HG03066 (cell line): ENCODE results near the gene PBRM1.

Experiments
- ATAC-seq: cut with Tn5 transposase; IDR thresholded peaks from one replicate; pipeline ENCODE4 v1.9.1; 2021; ENCODE audit warnings: low read depth; ENCODE audit not compliant: unreplicated experiment

PBRM1 gene

DNA sequence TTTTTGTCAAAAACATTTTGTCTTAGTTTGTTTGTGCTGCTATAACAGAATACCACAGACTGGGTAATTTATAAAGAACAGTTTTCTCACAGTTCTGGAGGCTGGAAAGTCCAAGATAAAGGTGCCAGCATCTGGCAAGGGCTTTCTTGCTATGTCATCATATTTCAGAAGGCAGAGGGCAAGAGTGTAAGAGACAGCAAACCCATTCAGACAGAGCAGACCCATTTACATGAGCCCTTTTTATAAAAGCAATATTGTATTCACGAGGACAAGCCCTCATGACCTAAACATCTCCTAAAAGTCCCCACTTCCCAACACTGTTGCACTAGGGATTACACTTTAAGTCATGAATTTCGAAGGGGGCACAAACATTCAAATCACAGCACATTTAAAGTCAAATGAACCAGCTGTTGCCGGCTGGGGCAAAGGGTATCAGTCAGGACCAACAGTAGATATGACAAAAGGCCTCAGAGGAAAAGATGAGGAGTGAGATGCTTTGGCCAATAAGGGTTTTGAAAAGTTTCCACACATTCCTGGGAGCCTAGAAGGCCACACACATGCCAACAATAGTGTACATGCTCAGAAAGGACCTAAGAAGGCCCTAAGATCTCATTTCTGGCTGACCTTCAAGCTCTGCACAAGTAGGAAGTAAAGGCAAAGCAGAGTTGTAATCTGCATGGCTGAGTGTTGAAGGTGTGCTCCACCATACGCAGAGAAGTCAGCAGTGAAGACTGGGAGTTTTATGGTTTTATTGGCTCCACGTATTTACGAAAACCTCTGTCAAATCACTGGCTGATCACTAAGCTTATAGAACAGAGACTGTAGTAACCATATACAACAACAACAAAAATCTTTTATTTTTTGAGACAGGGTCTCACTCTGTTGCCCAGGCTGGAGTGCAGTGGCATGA lies 111.4 kb downstream of the PBRM1 start:
- ATAC-seq: no peak

DNA sequence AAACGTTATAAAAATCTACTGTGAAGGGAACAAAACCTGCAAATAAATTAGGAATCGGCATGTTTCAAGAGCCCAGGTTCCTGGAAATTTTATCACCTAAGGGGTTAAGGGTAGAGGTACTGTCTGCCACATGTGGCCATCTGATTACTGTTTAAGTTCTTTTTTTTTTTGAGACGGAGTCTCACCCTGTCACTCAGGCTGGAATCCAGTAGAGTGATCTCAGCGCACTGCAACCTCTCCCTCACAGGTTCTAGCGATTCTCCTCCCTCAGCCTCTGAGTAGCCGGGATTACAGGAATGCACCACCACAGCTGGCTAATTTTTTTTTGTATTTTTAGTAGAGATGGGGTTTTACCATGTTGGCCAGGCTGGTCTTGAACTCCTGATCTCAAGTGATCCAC lies 113.5 kb downstream of the PBRM1 start:
- no peak for ATAC-seq

DNA sequence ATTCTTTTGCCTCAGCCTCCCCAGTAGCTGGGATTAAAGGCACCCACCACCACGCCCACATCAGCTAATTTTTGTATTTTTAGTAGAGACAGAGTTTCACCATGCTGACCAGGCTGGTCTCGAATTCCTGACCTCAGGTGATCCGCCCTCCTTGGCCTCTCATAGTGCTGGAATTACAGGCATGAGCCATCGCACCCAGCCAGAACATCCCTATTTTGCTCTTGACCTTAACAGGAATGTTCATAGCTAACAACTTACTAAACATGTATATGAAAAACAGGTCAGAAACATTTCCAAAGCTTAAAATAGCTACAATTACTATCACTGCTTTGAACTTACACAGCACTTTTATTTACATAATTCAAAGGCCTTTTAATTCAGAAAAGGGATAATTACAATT lies 115.6 kb downstream of the PBRM1 start:
- no peak for ATAC-seq

DNA sequence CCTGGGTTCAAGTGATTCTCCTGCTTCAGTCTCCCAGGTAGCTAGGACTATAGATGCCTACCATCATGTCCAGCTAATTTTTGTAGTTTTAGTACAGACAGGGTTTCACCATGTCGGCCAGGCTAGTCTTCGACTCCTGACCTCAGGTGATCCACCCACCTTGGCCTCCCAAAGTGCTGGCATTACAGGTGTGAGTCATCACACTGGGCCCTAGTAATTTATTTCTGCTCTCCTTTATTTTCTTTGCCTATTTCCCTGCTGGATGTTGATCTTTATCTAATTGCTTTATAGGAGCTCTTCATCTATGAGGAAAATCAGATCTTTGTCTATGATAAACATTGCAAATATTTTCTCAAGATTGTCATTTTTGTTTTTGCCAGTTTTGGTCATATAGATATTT lies 117.6 kb downstream of the PBRM1 start:
- ATAC-seq: no peak

DNA sequence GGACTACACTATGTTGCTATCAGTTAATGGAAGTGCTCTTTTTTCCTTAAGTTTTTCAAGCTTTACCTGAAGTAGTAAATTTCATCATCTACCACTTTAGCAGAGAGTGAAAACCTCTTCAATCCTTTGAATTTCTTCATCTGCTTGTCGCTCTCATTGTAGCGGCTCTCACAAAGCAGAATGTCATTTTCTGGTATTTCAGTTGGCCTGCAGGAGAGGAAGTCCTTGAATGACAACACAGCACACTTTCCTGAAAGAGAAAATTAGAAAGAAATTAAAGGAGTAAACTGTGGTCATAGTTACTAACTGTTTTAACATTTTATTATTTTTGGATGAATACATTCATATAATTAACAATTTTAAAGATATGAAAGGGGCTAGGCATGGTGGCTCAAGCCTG lies 121.7 kb downstream of the PBRM1 start:
- ATAC-seq: no peak

DNA sequence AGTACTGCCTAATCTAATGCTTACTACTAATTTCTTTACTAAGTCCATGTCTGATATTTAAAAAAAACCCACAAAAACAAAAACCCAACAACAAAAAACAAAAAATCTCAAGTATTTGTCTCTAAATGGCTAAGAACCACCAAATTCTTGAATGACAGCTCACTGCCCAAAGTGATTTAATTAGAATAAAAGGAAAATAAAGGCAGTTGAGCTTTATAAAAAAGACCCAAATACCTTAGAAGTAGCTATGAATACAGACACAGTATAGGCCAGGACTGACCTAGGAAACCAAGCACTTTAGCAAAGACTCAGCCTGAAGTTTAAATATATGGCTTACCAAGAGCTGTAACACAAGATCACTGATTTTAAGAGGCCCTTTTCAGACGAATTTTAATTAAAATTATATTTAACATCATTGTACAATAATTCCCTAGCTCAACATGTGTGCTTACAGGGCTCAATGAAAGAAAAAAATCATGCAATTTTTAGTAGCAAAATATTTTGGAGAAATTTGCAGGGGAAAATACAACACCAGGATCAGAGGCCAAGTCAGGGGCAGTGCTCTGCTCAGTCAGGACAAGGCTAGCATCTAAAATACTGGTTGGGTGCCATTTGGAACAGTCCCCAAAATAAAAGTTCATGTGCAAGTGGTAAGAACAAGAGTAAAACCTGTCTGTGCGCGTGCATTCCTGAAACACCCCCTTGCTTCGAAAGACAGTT lies 124.5 kb downstream of the PBRM1 start:
- no peak for ATAC-seq

DNA sequence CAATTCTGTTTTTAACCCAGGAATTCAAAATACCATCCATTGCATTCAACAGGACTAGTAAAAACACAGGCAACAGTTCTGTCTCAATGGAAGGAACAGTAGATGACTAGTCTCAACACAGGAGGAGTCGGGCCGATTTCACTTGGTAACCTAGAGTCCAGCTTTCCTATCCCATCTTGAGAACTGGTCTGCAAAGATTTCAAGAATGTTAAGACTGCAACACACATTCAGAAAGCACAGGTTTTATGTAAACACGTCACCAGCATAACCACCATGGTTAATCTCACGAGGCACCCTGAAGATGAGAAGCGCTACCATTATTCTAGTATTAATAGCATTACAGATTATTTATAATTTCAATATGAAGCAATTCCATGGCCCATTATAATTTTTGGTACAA lies 127.3 kb downstream of the PBRM1 start:
- no peak for ATAC-seq

DNA sequence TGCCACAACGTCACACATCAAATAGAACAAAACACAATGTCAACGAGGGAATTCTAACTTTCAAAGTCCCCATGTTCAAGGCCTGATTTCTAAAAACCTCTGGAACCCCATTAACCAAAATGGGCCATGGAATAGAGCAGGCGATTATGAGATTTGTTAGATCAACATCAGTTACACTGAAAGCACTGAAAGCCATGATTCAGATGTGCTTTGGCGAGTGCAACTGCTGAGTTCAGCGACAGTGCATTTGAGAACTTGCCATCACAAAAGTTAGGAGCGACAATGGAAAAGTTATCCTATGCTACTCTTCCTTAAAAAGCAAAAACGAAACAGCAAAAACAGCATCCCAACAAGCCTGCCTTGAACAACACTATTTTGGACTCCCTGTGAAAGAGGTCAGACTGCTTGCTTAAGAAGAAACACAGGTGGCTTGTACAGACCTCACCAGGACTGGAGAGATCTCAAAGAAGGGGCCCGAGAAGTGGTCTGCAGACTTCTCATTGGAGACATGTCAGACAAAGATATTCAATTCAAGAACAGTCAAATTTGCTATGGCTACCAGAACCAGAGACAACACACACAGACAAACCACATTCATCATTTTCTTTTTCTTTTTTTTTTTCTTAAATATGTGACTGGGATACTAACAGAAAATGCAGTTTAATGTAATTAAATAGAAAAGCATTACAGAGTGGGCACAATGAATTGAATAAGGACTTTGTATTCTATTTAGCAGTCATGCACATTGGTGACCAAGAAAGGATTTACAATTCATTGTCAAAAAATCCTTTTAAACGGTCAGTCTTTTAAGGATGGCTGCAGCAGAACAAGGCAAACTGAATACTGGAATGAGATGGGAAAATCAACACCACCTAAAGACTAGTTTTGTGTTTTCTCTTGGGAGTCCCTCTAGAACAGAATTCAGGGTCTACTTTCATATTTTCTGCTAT lies 128.4 kb downstream of the PBRM1 start:
- no peak for ATAC-seq

DNA sequence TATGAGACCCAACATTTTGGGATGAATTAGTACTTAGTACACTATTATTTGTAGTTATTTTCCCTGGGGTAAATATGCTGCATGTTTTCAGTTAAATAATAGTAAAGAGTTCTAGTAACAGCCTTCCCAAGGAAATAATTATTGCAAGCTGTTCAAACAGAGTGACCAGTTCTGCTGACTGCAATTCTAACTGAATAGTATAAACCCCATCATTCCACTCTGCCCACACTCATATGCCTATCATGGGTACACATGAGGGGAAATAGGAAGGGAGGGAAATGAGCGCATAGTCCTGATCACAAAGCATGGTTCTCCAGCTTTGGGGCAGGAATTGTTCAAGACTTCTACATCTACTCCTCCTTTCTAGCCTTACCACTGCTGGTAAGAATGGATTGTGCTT lies 130.7 kb downstream of the PBRM1 start:
- ATAC-seq: no peak

DNA sequence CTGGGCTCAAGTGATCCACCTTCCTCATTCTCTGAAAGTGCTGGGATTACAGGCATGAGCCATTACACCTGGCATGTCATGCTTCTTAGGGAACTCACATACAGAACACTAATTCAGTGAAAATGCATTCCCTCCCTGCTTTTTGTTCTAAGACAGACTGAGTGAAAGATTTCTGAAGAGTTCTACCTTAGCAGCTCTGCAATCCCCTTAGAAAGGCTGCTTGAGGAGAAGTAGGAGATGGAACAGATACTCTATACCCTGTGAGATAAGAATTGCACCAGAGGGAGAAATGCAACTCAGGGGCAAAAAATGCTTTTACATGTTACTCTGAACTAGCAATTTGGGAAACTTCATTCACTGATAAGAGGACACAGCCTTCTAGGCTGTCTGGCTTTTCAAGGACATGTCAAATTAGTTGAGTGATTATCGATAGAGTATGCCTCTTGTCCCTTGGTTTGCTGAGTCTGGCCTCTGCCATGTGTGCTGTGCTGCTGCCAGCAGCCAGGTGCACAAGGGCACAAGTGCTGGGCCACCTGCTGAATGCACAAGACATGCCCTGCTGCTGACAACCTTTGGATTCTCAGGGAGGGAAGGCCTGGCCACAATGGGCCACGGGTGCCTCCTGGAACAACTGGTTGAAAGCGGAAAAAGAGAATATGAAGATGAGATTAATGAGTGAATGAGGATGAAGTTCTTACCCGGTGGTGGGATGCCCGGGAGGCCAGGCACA lies 131.5 kb downstream of the PBRM1 start:
- no peak for ATAC-seq

DNA sequence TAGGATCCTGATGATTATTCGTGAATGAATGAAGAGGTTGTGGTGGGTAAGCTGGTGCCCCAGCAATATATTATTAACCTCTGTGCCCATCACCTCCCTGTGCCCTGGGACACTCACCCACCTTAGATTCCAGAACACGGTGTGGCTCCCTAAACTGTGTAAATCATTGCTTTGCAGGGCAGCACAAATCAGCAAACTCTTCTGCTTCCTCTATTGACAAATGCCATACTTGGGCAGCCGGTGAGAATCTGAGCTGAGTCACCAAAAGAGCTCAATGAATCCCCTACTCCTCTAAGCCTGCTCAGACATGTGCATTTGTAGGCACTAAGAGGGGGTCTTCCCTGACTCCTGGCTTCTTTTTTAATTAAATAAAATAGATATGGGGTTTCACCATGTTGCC lies 133.6 kb downstream of the PBRM1 start:
- ATAC-seq: no peak

DNA sequence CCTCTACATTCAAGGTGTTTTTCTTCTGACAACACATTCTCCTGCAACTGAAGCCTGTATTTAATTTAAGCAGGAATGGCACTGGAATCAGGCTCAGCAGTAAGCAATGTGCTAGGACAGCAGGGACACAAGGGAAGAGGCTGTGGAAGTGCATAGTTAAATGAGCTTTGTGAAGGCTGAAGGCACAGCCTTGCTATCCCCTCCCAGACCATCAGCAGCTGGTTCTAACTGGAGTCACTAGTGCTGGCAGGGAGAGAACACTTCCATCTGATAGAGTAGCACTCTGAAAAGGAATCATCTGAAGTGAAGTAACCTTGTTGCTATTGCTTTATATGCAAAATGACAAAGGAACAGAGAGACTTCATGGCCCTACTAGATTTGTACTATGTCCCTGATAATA lies 134.6 kb downstream of the PBRM1 start:
- ATAC-seq: no peak

DNA sequence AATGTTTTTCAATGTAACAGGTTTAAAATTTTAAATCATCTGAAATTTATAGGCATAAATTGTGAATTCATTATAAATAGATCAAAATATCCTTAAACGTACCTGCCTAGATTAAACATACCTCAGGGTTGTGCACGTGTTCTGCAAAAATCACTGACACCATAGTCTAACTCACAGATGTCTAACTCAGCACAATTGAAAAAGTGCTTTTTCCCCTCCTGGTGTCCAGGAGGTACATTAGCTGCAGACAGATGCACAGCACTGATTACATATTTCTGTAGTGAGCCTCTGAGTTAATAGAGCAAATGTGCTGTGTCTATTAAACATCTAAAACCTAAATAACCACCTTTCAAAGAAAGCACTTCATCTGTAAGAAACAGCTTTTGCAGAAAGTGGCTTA lies 138.6 kb downstream of the PBRM1 start:
- no peak for ATAC-seq

DNA sequence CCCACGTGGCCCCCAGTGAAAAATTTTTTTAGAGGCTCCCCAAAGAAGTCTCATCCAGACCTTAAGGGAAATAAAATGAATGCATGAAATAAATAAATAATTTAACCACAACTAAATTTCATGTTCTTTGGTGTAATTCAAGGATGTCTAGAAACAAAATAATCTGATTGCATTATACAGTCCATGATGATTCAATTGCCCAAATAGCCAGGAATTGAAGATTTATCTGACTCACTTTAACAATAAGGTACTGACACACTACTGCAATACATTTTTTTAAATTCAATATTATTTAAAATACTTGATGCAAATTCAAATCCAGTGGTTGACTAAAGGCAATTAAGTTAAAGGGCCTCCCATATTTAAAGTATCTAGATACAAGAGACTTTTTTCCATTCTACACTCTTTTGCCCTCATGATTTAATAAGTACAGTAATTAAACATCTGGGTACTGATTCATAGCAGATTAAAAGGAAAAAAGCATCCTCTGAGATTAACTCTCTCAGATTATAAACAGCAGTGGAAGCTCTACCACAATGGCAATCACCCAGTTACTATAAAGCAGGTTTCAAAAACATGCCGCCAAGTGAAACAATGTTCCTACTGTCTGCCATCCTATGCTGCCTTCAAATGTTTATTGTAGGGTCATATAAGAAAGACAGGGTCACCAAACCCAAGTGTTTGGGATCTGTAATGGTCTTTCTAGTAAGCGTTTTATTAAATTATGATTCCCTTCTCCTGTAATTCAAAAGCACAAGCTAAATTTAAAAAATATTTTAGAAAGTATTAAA lies 139.4 kb downstream of the PBRM1 start:
- ATAC-seq: no peak

DNA sequence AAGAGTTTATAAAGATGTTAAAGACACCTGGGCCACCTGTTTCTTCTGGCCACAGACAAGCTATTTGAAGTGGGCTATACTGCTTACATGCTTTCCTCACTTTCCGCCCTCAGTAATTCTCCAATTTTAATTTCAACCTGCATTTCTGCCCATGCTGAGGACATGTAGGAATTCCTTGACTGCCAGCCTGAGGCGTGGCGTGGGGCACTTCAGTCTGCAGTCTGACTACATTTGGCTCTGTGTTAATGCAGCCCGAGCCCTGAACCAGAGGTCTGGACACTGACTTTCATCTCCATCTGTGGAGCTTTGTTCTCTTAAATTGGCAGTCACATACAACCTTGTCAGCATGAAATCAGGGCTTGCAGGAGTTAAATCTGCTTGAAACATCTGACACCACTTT lies 140.8 kb downstream of the PBRM1 start:
- ATAC-seq: no peak

DNA sequence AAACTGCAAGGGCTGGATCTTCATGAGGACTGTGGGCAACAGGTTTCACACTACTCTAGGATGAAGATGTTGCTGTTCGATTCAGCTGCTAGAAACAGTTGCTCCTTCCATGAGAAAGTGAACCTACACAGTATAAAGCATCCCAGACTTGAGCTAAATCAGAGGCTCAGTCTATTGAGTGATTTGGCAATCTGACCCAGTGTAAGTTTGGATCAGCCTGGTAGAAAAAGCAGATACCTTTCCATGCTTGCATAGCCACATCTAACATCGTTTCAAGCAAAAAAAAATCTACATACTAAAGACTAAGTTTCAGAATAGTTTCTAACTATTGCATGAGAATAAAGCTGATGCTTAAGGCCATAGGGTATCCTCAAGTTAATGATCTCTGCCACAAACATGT lies 144.7 kb downstream of the PBRM1 start:
- ATAC-seq: no peak

DNA sequence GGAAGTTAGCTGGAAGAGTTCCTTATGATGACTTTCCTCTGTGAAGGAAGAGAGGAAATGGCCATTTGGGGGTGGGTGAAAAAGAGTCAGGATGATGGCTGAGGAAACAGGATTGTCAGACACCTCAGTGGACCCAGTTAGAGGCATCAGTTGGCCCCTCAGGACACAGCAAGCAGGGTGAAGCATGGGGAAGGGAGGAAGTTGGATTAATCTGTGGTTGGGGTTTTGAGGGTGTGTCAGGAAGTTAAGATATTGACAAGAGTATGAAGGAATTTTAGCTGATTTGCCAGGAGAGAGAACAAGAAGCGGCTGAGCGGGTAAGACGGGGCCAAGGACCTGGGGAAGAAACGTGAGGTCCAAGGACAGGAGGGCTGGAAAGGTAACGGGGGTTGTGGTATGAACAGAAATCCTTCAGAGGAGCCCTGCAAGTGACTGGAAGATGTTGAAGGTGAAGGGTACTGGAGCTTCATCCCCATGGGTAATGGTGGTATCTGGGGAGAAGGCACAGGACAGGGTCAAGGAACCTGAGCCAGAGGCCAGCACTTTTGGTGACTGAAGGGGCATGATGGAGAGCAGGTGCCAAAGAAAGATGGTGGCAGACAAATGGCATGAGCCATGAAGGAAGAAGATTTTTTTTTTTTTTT lies 146.6 kb downstream of the PBRM1 start:
- ATAC-seq: no peak

DNA sequence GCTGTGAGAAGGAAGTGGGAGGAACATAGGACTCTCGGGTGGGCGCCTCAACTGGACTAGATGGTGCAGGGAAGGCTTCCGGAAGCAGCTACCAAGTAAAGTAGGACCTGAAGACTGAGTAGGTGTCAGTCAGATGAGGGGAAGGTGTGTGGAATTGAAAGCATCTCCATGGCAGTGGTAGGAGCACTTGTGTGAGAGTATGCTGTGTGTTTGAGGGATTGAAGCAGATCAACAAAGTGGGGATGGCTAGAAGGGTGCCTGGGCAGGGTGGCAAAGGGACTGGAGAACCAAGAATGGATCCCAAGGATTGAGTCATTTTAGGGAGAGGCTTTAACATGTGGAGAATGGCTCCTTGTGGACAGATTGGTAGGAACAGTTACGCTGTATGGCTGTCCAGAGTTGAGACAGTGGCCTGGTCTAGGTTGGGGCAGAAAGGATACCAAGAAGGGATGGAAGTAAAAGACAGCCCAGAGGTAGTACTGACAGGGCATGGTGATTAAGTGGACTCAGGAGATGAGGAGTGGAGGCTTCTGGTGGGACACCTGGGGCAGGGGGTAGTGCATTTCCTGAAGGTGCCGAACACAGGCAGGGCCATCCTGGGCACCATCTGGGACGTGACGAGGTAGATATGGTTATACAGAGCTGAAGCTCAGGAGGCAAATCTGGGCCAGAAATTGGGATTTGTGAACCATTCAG lies 147.8 kb downstream of the PBRM1 start:
- ATAC-seq: no peak
